Left kidney (tissue), 2 donors: ENCODE results near the gene STX11. TPM values are rescaled to one million over a fixed set of nuclear protein-coding genes. Genes with fewer than 3 reads are reported as not detected.
A peak's percentile ranks its signal among the peaks of the same experiment; 100 is the strongest.

Source experiments
- DNase-seq: peaks from one replicate; pipeline ENCODE4 v3.0.0-alpha.2; 2013
- polyA plus RNA-seq: library from polyadenylated mRNA; unstranded; fragments of 120-200 nt; gene quantifications from one replicate; pipeline ENCODE4 v1.2.1, GENCODE V29; 2013; ENCODE audit not compliant: insufficient read length

The STX11 gene
- polyA plus RNA-seq, 1 donor = 0.27 TPM

DNA sequence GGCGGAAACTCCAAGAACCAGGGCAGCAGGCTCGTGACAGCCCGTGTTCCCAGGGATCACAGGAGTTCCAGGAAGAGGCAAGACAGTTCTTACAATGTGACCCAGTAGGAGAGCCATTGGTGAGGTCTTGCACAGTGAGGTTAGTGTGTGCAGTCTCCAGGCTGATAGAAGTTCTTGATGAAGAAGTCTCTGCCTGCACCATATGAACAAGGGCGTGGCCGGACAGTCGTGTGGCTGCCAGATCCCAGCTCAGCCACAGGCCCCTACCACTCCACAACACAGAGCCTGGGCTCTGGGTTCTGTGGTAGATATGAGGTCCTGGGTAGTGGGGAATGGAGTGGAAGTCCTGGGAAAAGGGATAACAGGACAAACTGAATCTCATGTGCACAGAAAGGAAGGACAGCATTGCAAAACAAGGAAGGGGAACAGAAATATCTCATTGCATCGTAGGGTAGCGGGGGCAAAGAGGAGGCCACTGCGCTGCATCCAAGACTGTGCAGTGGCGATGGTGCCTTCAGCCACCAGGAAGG lies 65.2 kb downstream of the STX11 start:
- no peak for DNase-seq

DNA sequence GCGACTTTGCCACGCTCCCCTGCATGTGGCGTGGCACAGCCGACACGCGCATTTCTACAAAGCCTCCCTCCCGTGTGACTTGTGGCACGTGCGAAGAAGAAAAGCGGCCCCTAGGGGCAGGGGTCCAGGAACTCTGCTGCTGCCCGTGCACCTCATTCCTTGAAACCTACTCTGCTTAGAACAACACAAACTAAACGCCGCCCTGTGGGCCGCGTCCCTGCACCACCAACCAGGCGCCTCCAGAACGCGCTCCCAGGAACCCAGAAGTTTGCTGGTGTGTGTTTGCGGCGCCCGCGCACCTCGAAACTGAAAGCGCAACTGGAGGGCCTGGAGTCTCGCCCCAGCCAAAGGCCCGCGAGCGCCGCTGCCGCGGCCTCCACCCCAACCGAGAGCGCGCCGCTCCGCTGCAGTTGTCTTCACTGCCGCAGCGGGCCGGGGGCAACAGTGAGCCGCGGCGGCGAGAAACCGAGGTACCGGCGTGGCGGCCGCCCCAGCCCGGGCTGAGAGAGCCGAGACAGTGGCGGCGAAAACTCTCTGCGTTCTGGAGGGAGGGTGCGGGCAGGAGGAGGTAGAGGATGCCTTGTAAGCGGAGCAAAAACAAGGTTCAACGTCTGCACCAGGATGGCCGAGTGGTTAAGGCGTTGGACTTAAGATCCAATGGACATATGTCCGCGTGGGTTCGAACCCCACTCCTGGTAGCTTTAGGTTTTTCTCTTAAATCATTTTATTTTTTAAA lies 65.8 kb downstream of the STX11 start:
- DNase-seq = peak; percentile 98

DNA sequence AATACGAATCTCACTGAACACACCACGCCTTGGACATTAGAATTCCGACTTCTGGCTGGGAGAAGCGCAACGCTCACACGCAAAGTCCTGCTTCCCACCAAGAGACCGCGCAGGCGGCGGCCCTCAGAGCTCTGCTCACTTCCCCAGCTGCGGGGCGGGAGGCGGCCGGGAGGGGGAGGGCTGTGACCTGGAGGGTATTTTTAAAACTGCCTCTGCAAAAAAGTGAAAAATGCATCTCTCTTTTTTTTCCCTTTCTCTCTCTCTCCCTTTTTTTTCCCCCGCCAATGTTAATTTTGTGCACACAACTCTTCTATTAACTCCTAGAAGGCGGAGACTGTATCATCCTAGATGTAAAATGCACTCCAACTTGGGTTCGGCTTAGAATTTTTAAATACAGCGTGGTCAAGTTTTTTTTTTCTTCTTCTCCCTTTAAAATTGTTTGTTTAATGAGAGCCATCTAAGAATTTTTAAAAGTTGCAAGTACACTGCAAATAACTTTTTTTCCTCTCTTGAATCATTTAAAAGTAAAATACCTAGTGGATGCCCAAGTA lies 66.4 kb downstream of the STX11 start:
- DNase-seq = no peak

DNA sequence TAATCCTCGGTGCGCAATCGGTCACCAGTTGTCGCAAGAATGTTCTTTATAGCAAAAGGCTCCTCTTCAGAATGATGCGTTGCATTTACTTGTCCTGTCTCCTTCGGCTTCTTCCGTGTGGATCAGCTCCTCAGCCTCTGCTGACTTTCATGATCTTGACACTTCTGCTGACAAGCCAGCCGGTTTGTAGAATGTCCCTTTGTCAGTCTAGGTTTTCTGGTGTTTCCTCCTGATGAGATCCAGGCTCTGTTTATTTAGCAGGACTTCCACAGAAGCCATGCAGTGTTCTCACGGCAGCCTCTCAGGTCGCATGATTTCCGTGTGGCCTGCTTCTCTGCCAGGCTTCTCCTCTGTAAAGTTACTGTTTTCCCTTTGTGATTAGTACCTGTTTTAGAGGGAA lies 66.9 kb downstream of the STX11 start:
- DNase-seq = no peak

DNA sequence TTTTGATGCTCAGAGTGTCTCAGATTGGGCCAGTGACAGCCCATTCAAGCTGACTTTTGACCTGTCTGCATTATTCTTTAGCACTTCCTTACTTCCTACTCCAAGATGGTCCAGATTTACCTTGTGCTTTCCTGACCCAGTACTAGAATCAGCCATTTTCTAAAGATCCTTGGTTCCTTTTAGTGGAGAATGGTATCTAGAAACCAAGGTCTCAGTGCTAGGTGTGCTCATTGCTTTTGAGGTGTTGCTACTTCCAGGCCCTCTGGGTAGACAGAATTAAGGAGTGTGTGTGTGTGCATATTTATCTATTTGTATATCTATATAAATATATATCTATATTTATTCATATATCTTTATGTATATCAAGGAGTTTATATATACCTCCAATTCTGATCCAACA lies 67.5 kb downstream of the STX11 start:
- no peak for DNase-seq

DNA sequence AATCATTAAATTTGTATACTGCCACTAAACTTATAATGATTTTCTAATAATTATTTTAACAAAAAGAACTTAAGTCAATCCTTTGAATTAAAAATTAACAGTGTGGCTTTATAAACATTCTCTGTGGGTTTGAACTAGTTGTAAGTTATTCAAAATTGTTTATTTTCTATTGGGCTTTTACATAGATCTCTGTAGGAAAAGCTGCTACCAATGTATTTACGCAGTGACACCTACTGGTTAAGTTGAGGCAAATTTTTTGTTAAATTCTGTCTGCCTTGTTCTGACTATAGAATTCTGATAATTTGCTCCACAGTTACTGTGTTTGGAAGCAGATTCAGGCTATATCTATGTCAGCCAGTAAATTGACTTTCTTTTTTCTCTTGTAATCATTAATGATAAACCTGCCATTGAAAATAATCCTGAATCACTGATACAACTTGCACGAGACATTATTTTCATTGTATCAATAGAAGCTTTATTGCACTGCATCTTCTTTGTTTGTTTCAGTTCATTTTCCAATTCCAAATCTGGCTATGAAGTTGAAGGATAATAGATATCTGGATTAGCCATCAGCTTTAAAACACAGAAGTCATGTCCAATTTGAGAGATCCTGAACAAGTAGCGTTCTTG lies 68.9 kb downstream of the STX11 start:
- peak; percentile 33 for DNase-seq

DNA sequence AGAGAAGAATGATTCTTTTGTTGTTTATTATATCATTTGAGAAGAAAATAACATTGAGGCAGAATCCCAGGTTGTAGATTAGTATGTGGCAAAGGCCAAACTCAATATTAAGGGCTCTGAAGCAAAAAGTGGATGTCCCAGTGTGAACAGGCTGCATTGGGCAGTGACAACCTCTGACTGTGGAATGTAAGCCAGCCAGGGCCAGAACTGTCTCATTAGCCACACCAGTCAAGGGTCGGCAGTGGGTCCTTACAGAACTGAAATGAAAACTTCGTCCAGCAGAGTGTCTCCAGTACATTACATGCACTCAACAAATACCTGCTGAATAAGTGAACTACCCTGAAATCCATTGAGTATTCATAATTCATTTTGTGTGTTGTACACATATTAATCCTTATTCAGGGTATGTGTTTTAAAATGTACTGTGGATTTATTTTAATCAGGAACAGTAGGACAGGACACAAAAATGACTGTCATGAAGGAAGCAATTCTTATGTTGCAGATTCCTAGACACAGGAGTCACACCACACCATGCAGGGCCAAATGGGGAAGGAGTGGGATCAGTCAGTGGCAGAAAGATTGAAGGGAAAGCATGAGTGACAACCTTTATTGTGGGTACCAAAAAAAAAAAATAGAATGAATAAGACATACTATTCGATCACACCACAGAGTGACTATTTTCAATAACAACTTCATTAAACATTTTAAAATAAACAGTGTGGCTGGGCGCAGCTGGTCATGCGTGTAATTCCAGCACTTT lies 69.9 kb downstream of the STX11 start:
- no peak for DNase-seq

DNA sequence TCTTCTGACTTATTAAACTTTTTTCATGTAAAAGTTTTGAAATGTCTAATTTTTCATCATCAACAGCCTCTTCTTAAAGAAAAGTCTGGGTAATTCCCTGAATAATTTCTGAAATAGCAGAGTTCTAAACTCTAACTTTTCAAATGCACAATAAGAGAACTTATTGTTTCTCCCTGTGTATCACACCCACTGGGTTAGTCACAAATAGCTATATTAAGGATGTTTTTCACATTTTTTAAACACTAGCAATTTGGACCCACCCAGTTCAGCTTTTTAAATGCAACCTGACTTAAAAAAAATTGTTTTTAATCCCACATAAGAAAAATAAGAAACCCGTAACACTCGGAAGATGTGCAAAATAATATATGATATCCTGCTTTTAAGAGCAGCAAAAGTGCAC lies 73.4 kb downstream of the STX11 start:
- DNase-seq = no peak

DNA sequence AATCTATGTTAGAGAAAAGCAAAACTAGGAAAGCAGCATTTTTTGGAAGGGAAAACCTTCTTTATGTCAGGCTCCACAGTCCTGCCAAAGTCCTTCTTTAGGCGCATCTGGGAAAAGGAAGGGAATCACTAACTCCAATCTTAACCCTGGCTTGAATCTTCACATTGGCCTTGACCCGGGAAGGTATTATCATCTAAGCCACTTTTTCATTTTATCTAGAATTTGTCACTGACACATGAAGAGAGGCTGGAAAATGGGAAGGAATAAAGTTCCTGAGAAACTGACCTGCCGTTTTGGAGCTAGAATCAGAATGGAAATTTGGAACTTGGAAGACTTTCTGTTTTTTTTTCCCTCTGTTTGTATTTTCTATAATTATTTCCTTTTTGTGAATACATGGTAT lies 81.4 kb downstream of the STX11 start:
- DNase-seq = no peak

DNA sequence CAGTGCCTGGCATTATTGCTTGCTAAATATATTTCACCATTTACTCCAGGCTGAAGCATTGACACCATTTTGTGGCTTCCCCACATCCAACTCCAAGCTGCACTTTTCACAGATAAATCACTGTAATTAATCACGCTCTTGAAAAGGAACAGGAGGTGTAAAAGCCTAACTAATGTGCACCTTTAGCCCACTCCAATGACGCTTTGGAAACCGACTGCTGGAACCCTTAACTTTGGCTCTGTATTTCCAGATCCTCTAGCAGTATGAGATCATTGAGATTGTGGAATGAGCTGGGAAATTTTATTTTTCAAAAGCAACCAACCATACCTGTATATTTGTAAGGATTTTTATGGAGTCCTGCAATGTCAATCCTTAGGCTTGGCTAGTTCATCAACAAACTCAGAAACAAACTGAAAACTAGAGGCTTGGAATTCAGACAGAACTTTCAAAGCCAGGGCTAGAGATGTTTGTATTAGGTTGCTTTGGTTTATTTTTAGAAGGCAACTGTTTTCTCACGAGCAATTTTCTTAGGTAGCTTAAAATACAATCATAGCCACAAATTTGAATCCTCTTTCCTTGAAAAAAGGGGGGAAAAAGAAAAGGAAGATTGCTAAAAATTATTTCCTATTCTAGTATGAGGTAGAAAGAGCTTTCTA lies 82.0 kb downstream of the STX11 start:
- no peak for DNase-seq

DNA sequence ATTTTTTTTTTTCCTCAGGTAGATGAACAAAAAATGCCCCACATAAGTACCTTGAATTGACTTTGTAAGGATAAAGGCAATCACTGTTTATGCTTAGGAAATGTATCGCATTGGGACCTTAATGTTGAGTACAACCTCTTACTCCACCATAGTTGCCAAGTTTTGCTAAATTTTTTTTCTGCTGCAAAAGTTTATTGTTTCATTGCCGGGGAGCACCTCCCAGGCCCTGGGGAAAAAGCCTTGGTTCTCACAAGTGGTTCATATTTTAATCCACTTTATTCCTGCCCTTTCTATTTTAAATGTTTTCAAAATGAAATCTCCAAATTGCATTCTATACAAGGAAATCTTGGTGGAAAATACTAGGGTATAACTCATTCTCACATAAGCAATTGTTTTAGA lies 82.5 kb downstream of the STX11 start:
- DNase-seq = no peak

DNA sequence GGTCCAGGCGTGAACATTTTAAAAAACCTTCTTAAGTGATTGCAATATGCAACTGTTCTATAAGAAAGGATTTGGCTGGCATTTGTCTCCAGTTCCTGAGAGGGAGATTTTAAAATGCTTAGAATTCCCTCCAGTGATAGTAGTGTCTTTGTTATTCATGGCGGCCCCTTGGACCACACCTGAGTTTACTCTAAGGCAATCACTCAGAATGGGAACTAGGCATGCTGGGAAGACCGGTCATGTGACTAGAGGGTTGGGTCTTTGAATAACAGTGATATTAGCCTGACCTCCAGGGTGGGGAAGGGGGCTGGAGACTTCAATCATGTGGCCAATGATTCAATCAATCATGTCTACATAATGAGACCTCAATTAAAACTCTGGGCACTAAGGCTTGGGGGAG lies 84.1 kb downstream of the STX11 start:
- no peak for DNase-seq

DNA sequence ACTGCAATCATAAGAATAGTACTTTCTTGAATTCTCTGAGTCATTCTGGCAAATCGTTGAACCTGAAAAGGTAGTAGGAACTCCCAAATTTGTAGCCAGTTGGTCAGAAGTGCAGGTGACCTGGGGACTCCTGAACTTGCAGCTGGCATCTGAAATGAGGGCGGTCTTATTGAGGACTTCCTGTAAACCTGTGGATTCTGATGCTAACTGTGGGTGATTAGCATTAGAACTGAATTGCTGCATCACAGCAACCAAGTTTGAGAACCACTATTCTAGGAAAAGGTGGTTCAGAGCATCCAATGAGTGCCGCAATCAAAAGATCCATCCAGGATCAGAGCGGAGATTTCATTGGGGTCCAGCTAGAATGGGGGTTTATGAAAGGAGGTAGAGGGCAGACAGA lies 84.6 kb downstream of the STX11 start:
- no peak for DNase-seq

Other genes starting within 250 kb of the STX11 start
- gene PLAGL1, start 142.3 kb upstream of the STX11 start, polyA plus RNA-seq = 124 TPM
- 108 TPM for gene SF3B5, start 54.9 kb upstream of the STX11 start, polyA plus RNA-seq
- gene UTRN, start 134.8 kb downstream of the STX11 start, polyA plus RNA-seq = 162 TPM